IMR-90 (cell line): ENCODE measurements around the gene SLC9A9. TPM values are rescaled to one million over a fixed set of nuclear protein-coding genes. Genes with fewer than 3 reads are reported as not detected.

Source experiments
- ATAC-seq: fragments of 200-7000 bp; cut with Tn5 transposase; 2 replicates; pipeline ENCODE4 v1.9.1; 2020; ENCODE audit warnings: low read depth, mild to moderate bottlenecking, moderate library complexity
- BruUV-seq: library from RNA; stranded (reverse); fragments of 400-500 nt; replicated peaks from 2 replicates; lab custom pipeline; 2021; lab: Mats Ljungman, UMichigan
- CTCF ChIA-PET: fragments of 300-600 bp; formaldehyde crosslinking; extraction: SDS; loops from one replicate; lab custom pipeline; 2021; ENCODE audit warnings: antibody characterized with exemption; lab: Yijun Ruan, JAX
- POLR2A ChIA-PET: fragments of 300-600 bp; sonication (Branson Sonifier 250); formaldehyde crosslinking; loops from one replicate; lab custom pipeline; 2022; ENCODE audit warnings: antibody characterized with exemption; ENCODE audit not compliant: unreplicated experiment; lab: Charles Lee
- DNase-seq: peaks from one replicate; pipeline ENCODE4 v3.0.0; 2013
- H2AFZ ChIP-seq: replicated peaks from 2 replicates; pipeline ENCODE3; 2013; ENCODE audit warnings: low read length, mild to moderate bottlenecking; ENCODE audit not compliant: poor library complexity
- H2AK5ac ChIP-seq: 2 replicates; pipeline ENCODE4 v1.6.1; 2013; ENCODE audit warnings: low read depth, low read length, inconsistent platforms
- H2AK9ac ChIP-seq: replicated peaks from 2 replicates; pipeline ENCODE3; 2013; ENCODE audit warnings: mild to moderate bottlenecking, low read depth, low read length, moderate library complexity; ENCODE audit not compliant: poor library complexity
- H2BK120ac ChIP-seq: 2 replicates; pipeline ENCODE4 v1.6.1; 2013; ENCODE audit warnings: low read depth, low read length, inconsistent platforms
- H2BK15ac ChIP-seq: 3 replicates; pipeline ENCODE4 v1.6.1; 2013; ENCODE audit warnings: low read depth, low read length, inconsistent platforms
- H2BK20ac ChIP-seq: 2 replicates; pipeline ENCODE4 v1.6.1; 2013; ENCODE audit warnings: low read depth, mild to moderate bottlenecking, inconsistent platforms, low read length, moderate library complexity
- H2BK5ac ChIP-seq: 2 replicates; pipeline ENCODE4 v1.6.1; 2013; ENCODE audit warnings: mild to moderate bottlenecking, low read depth, low read length, inconsistent platforms; ENCODE audit not compliant: poor library complexity, severe bottlenecking
- H3K14ac ChIP-seq: replicated peaks from 2 replicates; pipeline ENCODE4 v1.6.1; 2013; ENCODE audit warnings: low read depth, low read length, inconsistent platforms
- H3K18ac ChIP-seq: 2 replicates; pipeline ENCODE4 v1.6.1; 2013; ENCODE audit warnings: low read depth, low read length, control low read depth
- H3K23ac ChIP-seq: 2 replicates; pipeline ENCODE4 v1.6.1; 2013; ENCODE audit warnings: low read depth, low read length, inconsistent platforms
- H3K27ac ChIP-seq: 2 replicates; pipeline ENCODE4 v1.5.1; 2013; ENCODE audit warnings: mild to moderate bottlenecking, control low read depth, low read length; ENCODE audit not compliant: insufficient read depth
- H3K27me3 ChIP-seq: 2 replicates; pipeline ENCODE4 v1.6.1; 2013; ENCODE audit warnings: low read length; ENCODE audit not compliant: control insufficient read depth, insufficient read depth
- H3K36me3 ChIP-seq: 2 replicates; pipeline ENCODE4 v1.6.1; 2013; ENCODE audit warnings: low read length, mixed read lengths; ENCODE audit not compliant: control insufficient read depth, insufficient read depth
- H3K4ac ChIP-seq: 2 replicates; pipeline ENCODE4 v1.6.1; 2013; ENCODE audit warnings: low read depth, low read length, inconsistent platforms
- H3K4me1 ChIP-seq: 2 replicates; pipeline ENCODE4 v1.6.1; 2013; ENCODE audit warnings: low read length, mixed read lengths; ENCODE audit not compliant: control insufficient read depth, insufficient read depth
- H3K4me2 ChIP-seq: 2 replicates; pipeline ENCODE4 v1.6.1; 2013; ENCODE audit warnings: low read depth, mild to moderate bottlenecking, control low read depth, low read length, moderate library complexity
- H3K4me3 ChIP-seq: 2 replicates; pipeline ENCODE4 v1.5.1; 2013; ENCODE audit warnings: low read depth, mild to moderate bottlenecking, control low read depth, low read length, moderate library complexity; ENCODE audit not compliant: insufficient read depth
- H3K56ac ChIP-seq: 2 replicates; pipeline ENCODE4 v1.6.1; 2013; ENCODE audit warnings: low read length, inconsistent platforms; ENCODE audit not compliant: insufficient read depth; ENCODE audit errors: extremely low read depth
- H3K79me1 ChIP-seq, 2 experiments: 2 replicates each; pipeline ENCODE4 v1.6.1; 2013; ENCODE audit warnings: low read length in 2 of 2, inconsistent platforms in 1 of 2, low read depth in 1 of 2
- H3K9ac ChIP-seq: 2 replicates; pipeline ENCODE4 v1.6.1; 2013; ENCODE audit warnings: low read depth, low read length, control low read depth
- H3K9me1 ChIP-seq: 2 replicates; pipeline ENCODE4 v1.6.1; 2013; ENCODE audit warnings: low read length, inconsistent platforms; ENCODE audit not compliant: insufficient read depth
- H3K9me3 ChIP-seq: 2 replicates; pipeline ENCODE4 v1.6.1; 2013; ENCODE audit warnings: low read length; ENCODE audit not compliant: control insufficient read depth, insufficient read depth
- H4K20me1 ChIP-seq: 2 replicates; pipeline ENCODE4 v1.6.1; 2013; ENCODE audit warnings: low read length, inconsistent platforms; ENCODE audit not compliant: insufficient read depth
- H4K5ac ChIP-seq: 2 replicates; pipeline ENCODE4 v1.6.1; 2013; ENCODE audit warnings: mild to moderate bottlenecking, low read depth, low read length, control low read depth
- H4K8ac ChIP-seq, 2 experiments: 2 replicates each; pipeline ENCODE4 v1.6.1; 2013; ENCODE audit warnings: low read depth in 2 of 2, low read length in 2 of 2, control low read depth in 1 of 2, inconsistent platforms in 1 of 2
- H4K91ac ChIP-seq: 2 replicates; pipeline ENCODE4 v1.6.1; 2013; ENCODE audit warnings: low read depth, low read length, inconsistent platforms; ENCODE audit not compliant: insufficient read depth
- CEBPB ChIP-seq: IDR thresholded peaks from 2 replicates; pipeline ENCODE4 v1.6.1; 2012; ENCODE audit warnings: low read depth, low read length, improper control_type of control experiment
- CHD1 ChIP-seq: IDR thresholded peaks from 2 replicates; pipeline ENCODE4 v1.6.1; 2012; ENCODE audit warnings: low read depth, low read length, improper control_type of control experiment
- FOS ChIP-seq: fragments of 150-350 bp; IDR thresholded peaks from 2 replicates; pipeline ENCODE4 v1.6.1; 2016; ENCODE audit warnings: low read depth, low read length
- MAFK ChIP-seq: IDR thresholded peaks from 2 replicates; pipeline ENCODE4 v1.6.1; 2012; ENCODE audit warnings: low read depth, low read length, improper control_type of control experiment
- SMC3 ChIP-seq: fragments of 150-350 bp; IDR thresholded peaks from 2 replicates; pipeline ENCODE4 v1.6.1; 2016; ENCODE audit warnings: low read depth, mild to moderate bottlenecking, antibody characterized with exemption, low read length, moderate library complexity
- WGBS, 2 experiments: methylation state at CpG; one replicate each; pipeline versions ENCODE4 v1.1.5 to v1.1.7; 2013; ENCODE audit warnings: missing lambda C conversion rate in 2 of 2; ENCODE audit not compliant: insufficient read length in 1 of 2; ENCODE audit errors: extremely low coverage in 2 of 2; 5-methylcytosine and 5-hydroxymethylcytosine counted together
- dilution Hi-C: fragments of 300-500 bp; cut with HindIII; formaldehyde crosslinking; loops from one replicate; pipeline ENCODE4 v1.14.3; 2018; ENCODE audit warnings: low sequenced_read_pairs; ENCODE audit not compliant: unreplicated experiment
- in situ Hi-C: fragments of 300-500 bp; cut with MboI; formaldehyde crosslinking; loops from 3 replicates; pipeline ENCODE4 v1.14.3; 2019; ENCODE audit warnings: low sequenced_read_pairs, inconsistent platforms, mixed read lengths
- intact Hi-C: fragments of 100-400 bp; cut with micrococcal nuclease; formaldehyde crosslinking; loops from 2 replicates; pipeline ENCODE4 v1.10.0; 2022
- polyA plus RNA-seq, 3 experiments: library from polyadenylated mRNA; depleted of rRNA; stranded (reverse); fragments of >200 nt; gene quantifications; 2 replicates each; pipeline ENCODE4 v1.2.3, GENCODE V29; 2012; ENCODE audit warnings: low replicate concordance in 1 of 3
- total RNA-seq: library from RNA; depleted of rRNA; stranded (reverse); fragments of >200 nt; gene quantifications from 2 replicates; pipeline ENCODE4 v1.2.3, GENCODE V29; 2012

SLC9A9 gene
- total and polyA plus RNA-seq, 2 of the 4 experiments (the other 2 are of a cell fraction): 1.4 to 2.3 TPM

DNA sequence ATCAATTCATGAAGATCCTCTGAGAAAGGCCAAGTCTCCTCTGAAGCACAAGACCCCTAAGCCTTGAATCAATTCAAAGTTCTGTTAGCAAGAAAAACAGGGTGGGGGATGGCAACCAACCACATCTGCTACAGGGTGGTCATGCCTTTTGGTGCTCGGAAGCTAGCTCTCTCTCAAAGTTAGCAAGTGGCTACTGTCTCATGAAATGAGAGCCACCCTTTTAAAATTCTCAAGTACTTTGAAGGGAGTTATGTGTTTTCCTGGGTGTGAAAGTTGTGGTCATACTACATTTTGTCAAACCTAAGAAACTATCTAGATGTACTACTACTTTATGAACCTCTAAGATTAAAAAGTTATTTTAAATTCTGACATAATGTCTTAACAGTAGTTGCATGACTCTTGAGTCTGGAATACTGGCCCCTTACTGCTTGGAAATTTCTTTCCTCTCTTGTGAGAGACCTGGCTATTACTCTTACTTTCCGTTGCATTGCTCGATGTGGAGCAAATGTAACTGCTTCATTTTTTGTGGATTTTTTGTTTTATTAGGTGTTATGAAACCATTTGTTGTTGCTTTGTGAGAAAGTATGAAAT, 612.6 kb downstream of the SLC9A9 start:
- intact Hi-C loops: no loop called here
- no CpG with 5 or more reads among the region's 3 CpGs for WGBS, 2 experiments
- Histone ChIP-seq H2BK15ac (no peak overlapping the region), H2BK20ac (no peak overlapping the region), H2BK5ac (no peak overlapping the region), H3K4me1 (peaks cover 2% of the 10 kb centered on the region; the same call in 1 of the 2 replicates), H2AK9ac (no peak overlapping the region), H4K91ac (no peak overlapping the region), H3K27me3 (no peaks in the 10 kb centered on the region), H4K8ac (no peak overlapping the region), H3K4ac (no peak overlapping the region), H3K36me3 (no peaks in the 10 kb centered on the region), H3K4me3 (no peak overlapping the region), H3K9ac (no peak overlapping the region), H3K9me1 (no peaks in the 10 kb centered on the region), H4K20me1 (no peaks in the 10 kb centered on the region), H2AFZ (no peak overlapping the region), H3K56ac (no peak overlapping the region), H2BK120ac (no peak overlapping the region), H3K18ac (no peak overlapping the region), H3K4me2 (no peak overlapping the region), H4K5ac (no peak overlapping the region), H3K27ac (no peak overlapping the region), H3K23ac (no peak overlapping the region), H3K14ac (no peak overlapping the region), H2AK5ac (no peak overlapping the region), H3K79me1 (no peaks in the 10 kb centered on the region), H3K9me3 (no peaks in the 10 kb centered on the region)
- CTCF ChIA-PET: no interaction called here
- in situ Hi-C loops: no loop called here
- no peak for TF ChIP-seq CEBPB
- no peak for TF ChIP-seq CHD1
- no peak for TF ChIP-seq MAFK
- no peak for TF ChIP-seq SMC3
- no peak for TF ChIP-seq FOS
- BruUV-seq: no TSS peak
- DNase-seq (no peak), ATAC-seq (no peak)
- POLR2A ChIA-PET: no interaction called here
- dilution Hi-C loops: no loop called here
